ENCODE measurements around the gene KRT33B. TPM values are rescaled to one million over a fixed set of nuclear protein-coding genes. Genes with fewer than 3 reads are reported as not detected.
"Not testable (repeated sequence)": the region's sequence is repeated elsewhere in the genome, so short reads cannot be mapped to it uniquely, and the experiment has no call there.

The KRT33B gene
- total and polyA plus RNA-seq, 8 donors, result not detected

GRCh38 chr17:41396996-41397660, 27.5 kb upstream of the KRT33B start, which contains the start of gene KRT31:
Gene KRT31, minus strand, starts transcription at chr17:41397608. Its CDS starts 69 bp downstream, at chr17:41397539.
- DNase-seq (no peak), FAIRE-seq (no peak), ATAC-seq (no peak)
- WGBS, 2 donors, result 74 to 76% methylated on average over 16 of the region's 16 CpGs
- intact Hi-C loops (cut with DNase I), result no loop called here
- H3K27ac ChIP-seq, result no peak within 1 kb of the TSS
- no peaks in the 10 kb centered on the region for H3K27me3 ChIP-seq
- no peak within 1 kb of the TSS for H3K4me3 ChIP-seq
- H3K4me1 ChIP-seq, result no peaks in the 10 kb centered on the region
- no peak for TF ChIP-seq CTCF (IDR thresholded peaks at IDR 0.05)
- H3K9me3 ChIP-seq, result no peaks in the 10 kb centered on the region
- no peaks in the 10 kb centered on the region for H3K36me3 ChIP-seq

- H3K4me3 ChIP-seq, result no peak overlapping the region
- no peak overlapping the region for H3K27ac ChIP-seq
- TF ChIP-seq CTCF (IDR thresholded peaks at IDR 0.05), result no peak
- intact Hi-C loops (cut with DNase I), result no loop called here
- ATAC-seq (no peak), FAIRE-seq (no peak), DNase-seq (no peak)
- no peaks in the 10 kb centered on the region for H3K27me3 ChIP-seq
- H3K9me3 ChIP-seq, result no peaks in the 10 kb centered on the region
- H3K36me3 ChIP-seq, result no peaks in the 10 kb centered on the region
- 79 to 81% methylated on average over 7 of the region's 7 CpGs for WGBS, 2 donors
- H3K4me1 ChIP-seq, result no peaks in the 10 kb centered on the region
These were observed 26.7 kb upstream of the KRT33B start for GRCh38 chr17:41396340-41396739.

- no peaks in the 10 kb centered on the region for H3K27me3 ChIP-seq
- intact Hi-C loops (cut with DNase I), result no loop called here
- TF ChIP-seq CTCF (IDR thresholded peaks at IDR 0.05), result no peak
- DNase-seq, result no peak
- H3K36me3 ChIP-seq, result no peaks in the 10 kb centered on the region
- 66 to 86% methylated on average over 1 of the region's 1 CpG for WGBS, 2 donors
- no peak overlapping the region for H3K4me3 ChIP-seq
- ATAC-seq, result no peak
- H3K4me1 ChIP-seq, result no peaks in the 10 kb centered on the region
- no peaks in the 10 kb centered on the region for H3K9me3 ChIP-seq
- H3K27ac ChIP-seq, result no peak overlapping the region
- FAIRE-seq, result no peak
These were observed 26.0 kb upstream of the KRT33B start for GRCh38 chr17:41395611-41396010.

- H3K27ac ChIP-seq; H3K9me3 ChIP-seq; ATAC-seq; H3K4me3 ChIP-seq; DNase-seq; FAIRE-seq; H3K36me3 ChIP-seq; H3K27me3 ChIP-seq; intact Hi-C loops (cut with DNase I); H3K4me1 ChIP-seq: not testable (repeated sequence)
- 64 to 79% methylated on average over 12 of the region's 12 CpGs for WGBS, 2 donors
These were observed 25.4 kb upstream of the KRT33B start for GRCh38 chr17:41395044-41395443.

GRCh38 chr17:41394254-41394996, 24.8 kb upstream of the KRT33B start:
- no peak for TF ChIP-seq CTCF (IDR thresholded peaks at IDR 0.05)
- ATAC-seq, result no peak
- no peaks in the 10 kb centered on the region for H3K4me1 ChIP-seq
- 67 to 79% methylated on average over 10 of the region's 10 CpGs for WGBS, 2 donors
- no peak for FAIRE-seq
- intact Hi-C loops (cut with DNase I), result no loop called here
- H3K36me3 ChIP-seq, result no peaks in the 10 kb centered on the region
- no peaks in the 10 kb centered on the region for H3K27me3 ChIP-seq
- no peaks in the 10 kb centered on the region for H3K9me3 ChIP-seq
- DNase-seq, result no peak
- no peak overlapping the region for H3K4me3 ChIP-seq
- H3K27ac ChIP-seq, result no peak overlapping the region
